Neural cell (in vitro differentiated cells): Measurements from ENCODE around the gene NTN4.

ENCODE experiments used
- EP300 ChIP-seq: fragments of 450-650 bp; conservative IDR thresholded peaks from 2 replicates; pipeline ENCODE4 v1.6.1; 2014; ENCODE audit warnings: antibody characterized with exemption, mild to moderate bottlenecking, moderate library complexity; ENCODE audit not compliant: poor library complexity, severe bottlenecking
- EZH2 ChIP-seq: fragments of 200-600, 300-800 bp; shearing (Covaris generic), sonication (generic); IDR thresholded peaks from 2 replicates; pipeline ENCODE4 v1.6.1; 2014; ENCODE audit warnings: antibody characterized with exemption, low read length, borderline replicate concordance, mild to moderate bottlenecking; ENCODE audit not compliant: insufficient read depth, poor library complexity, severe bottlenecking
- MXI1 ChIP-seq: fragments of 450-650 bp; conservative IDR thresholded peaks from 2 replicates; pipeline ENCODE4 v1.6.1; 2014; ENCODE audit warnings: antibody characterized with exemption, mild to moderate bottlenecking; ENCODE audit not compliant: poor library complexity, severe bottlenecking
- POLR2AphosphoS5 ChIP-seq: IDR thresholded peaks from 2 replicates; pipeline ENCODE4 v1.6.1; 2012
- RAD21 ChIP-seq: fragments of 450-650 bp; conservative IDR thresholded peaks from 2 replicates; pipeline ENCODE4 v1.6.1; 2014; ENCODE audit warnings: antibody characterized with exemption, mild to moderate bottlenecking, moderate library complexity
- TAF1 ChIP-seq: IDR thresholded peaks from 2 replicates; pipeline ENCODE4 v1.6.1; 2012; ENCODE audit warnings: low read depth
- TF ChIP-seq, protein P1 (sequence below): fragments of 450-650 bp; IDR thresholded peaks from 2 replicates; pipeline ENCODE4 v1.5.1; 2014; ENCODE audit warnings: antibody characterized with exemption, mild to moderate bottlenecking, moderate library complexity; ENCODE audit not compliant: poor library complexity, severe bottlenecking

DNA sequence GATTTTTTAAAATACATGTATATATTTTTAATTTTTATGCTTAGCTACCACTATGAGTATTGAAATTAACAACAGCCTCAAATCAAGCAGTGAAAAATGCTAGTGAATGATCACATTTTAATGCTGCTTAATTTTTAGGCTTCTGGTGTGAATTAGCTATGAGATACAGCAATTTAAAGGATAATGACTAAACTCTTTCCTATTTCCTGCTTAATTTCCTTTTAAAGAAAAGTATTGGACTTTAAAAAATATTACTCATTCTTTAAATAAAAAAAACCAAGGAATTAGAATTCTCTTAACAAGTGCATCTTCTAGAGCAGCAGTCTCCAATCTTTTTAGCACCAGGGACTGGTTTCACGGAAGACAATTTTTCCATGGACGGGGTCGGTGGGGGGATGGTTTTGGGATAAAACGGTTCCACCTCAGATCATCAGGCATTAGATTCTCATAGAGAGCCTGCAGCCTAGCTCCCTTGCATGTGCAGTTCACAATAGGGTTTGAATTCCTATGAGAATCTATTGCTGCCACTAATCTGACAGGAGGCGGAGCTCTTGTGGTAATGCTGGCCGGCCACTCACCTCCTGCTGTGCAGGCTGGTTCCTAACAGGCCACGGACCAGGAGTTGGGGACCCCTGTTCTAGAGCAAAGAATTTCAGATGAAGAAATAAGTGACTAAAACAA lies 18.6 kb upstream of the NTN4 start:
- no peak for TF ChIP-seq POLR2AphosphoS5
- TF ChIP-seq, protein P1, sequence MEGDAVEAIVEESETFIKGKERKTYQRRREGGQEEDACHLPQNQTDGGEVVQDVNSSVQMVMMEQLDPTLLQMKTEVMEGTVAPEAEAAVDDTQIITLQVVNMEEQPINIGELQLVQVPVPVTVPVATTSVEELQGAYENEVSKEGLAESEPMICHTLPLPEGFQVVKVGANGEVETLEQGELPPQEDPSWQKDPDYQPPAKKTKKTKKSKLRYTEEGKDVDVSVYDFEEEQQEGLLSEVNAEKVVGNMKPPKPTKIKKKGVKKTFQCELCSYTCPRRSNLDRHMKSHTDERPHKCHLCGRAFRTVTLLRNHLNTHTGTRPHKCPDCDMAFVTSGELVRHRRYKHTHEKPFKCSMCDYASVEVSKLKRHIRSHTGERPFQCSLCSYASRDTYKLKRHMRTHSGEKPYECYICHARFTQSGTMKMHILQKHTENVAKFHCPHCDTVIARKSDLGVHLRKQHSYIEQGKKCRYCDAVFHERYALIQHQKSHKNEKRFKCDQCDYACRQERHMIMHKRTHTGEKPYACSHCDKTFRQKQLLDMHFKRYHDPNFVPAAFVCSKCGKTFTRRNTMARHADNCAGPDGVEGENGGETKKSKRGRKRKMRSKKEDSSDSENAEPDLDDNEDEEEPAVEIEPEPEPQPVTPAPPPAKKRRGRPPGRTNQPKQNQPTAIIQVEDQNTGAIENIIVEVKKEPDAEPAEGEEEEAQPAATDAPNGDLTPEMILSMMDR = no peak
- TF ChIP-seq EP300 = no peak
- no peak for TF ChIP-seq EZH2
- no peak for TF ChIP-seq TAF1
- no peak for TF ChIP-seq RAD21
- TF ChIP-seq MXI1 = no peak
